Heart right ventricle (tissue), 16 donors: ENCODE data around the gene RNF123. TPM values are rescaled to one million over a fixed set of nuclear protein-coding genes. Genes with fewer than 3 reads are reported as not detected.

Source experiments
- ATAC-seq, 8 donors: fragments of 200-7000 bp; cut with Tn5 transposase; one replicate each; pipeline ENCODE4 v1.9.1; 2020; ENCODE audit warnings: mild to moderate bottlenecking in 8 of 8, moderate library complexity in 8 of 8, moderate number of reproducible peaks in 1 of 8
- DNase-seq, 2 donors: peaks; one replicate each; pipeline ENCODE4 v3.0.0-alpha.2; 2020
- H3K27ac ChIP-seq, 10 donors: fragments of 200-600 bp; sonication (generic) in 2 of 10; one replicate each; pipeline versions ENCODE4 v1.5.0 to v1.8.0; 2020 to 2022; ENCODE audit warnings: mild to moderate bottlenecking in 3 of 10
- H3K27me3 ChIP-seq, 7 donors: fragments of 200-600 bp; one replicate each; pipeline ENCODE4 v1.8.0; 2021 to 2022; ENCODE audit warnings: mild to moderate bottlenecking in 2 of 7
- H3K36me3 ChIP-seq, 9 donors: fragments of 200-600 bp; sonication (generic) in 1 of 9; one replicate each; pipeline versions ENCODE4 v1.5.0 to v1.8.0; 2020 to 2022; ENCODE audit warnings: mild to moderate bottlenecking in 2 of 9
- H3K4me1 ChIP-seq, 9 donors: fragments of 200-600 bp; sonication (generic) in 1 of 9; one replicate each; pipeline versions ENCODE4 v1.5.0 to v1.8.0; 2020 to 2022; ENCODE audit warnings: mild to moderate bottlenecking in 4 of 9
- H3K4me3 ChIP-seq, 10 donors: fragments of 200-600 bp; sonication (generic) in 2 of 10; one replicate each; pipeline versions ENCODE4 v1.5.0 to v1.8.0; 2020 to 2022; ENCODE audit warnings: mild to moderate bottlenecking in 7 of 10, moderate library complexity in 2 of 10
- H3K9me3 ChIP-seq, 11 donors: fragments of 200-600 bp in 10 of 11; sonication (generic) in 2 of 11; one replicate each; pipeline versions ENCODE4 v1.5.0 to v1.8.0; 2013 to 2022; ENCODE audit warnings: mild to moderate bottlenecking in 2 of 11, control low read depth in 1 of 11, moderate library complexity in 1 of 11
- WGBS, 2 donors: extraction: QIAGEN DNeasy Blood & Tissue Kit; methylation state at CpG; one replicate each; pipeline ENCODE4 v1.1.7; 2013; ENCODE audit warnings: inconsistent platforms in 1 of 2; 5-methylcytosine and 5-hydroxymethylcytosine counted together
- intact Hi-C, 10 donors: fragments of 100-400 bp; cut with DNase I; formaldehyde crosslinking; loops; one replicate each; pipeline versions ENCODE4 v1.11.1 to v1.14.2; 2022
- polyA plus RNA-seq, 2 donors: library from polyadenylated mRNA; stranded (reverse); fragments of 200-250 nt; gene quantifications; one replicate each; pipeline ENCODE4 v1.2.3, GENCODE V29; 2013
- total RNA-seq, 10 donors: library from RNA; stranded (reverse); fragmentation: NEBNext Ultra II Directional in 3 of 10; extraction: Animal tissue kit (Norgen Biotek cat#: 25700) in 3 of 10; gene quantifications; one replicate each; pipeline versions ENCODE4 v1.2.1 to v1.2.4, GENCODE V29; 2021 to 2023
- TF ChIP-seq, protein P1 (sequence below), 9 donors: fragments of 200-600 bp; sonication (generic) in 2 of 9; IDR thresholded peaks; one replicate each; pipeline versions ENCODE4 v1.5.0 to v1.8.0; 2021 to 2022; ENCODE audit warnings: antibody characterized with exemption in 9 of 9, mild to moderate bottlenecking in 5 of 9, moderate library complexity in 1 of 9
- donor health status: Arrhythmogenic right ventricular cardiomyopathy.
- donor health status: ischemic (EF 13 %, LVEDD 7.1; RV severe dilation, severe dysfunction).
- donor health status: healthy with polysubstance abuse.
- donor health status: DM: no; HTN: yes; CAD: no.
- donor health status: DM: no; HTN: no; CAD: no.
- donor health status: ischemic (EF 25% LVEDD 6.9; RV normal size, moderate dysfunction).
- donor health status: ischemic (EF 25% LVEDD 5.7; RV mildly dilated, moderate dysfunction).
- donor health status: healthy.
- donor health status: DM: yes; HTN: yes; CAD: no.
- donor health status: Ischemic cardiomyopathy.
- donor health status: ischemic (EF 35%, LVEDD 5.7; RV mildly dilated, moderate dysfunction).
- donor health status: nonischemic (EF 11% LVEDD 7.7; RV severe dilation, severe dysfunction).
- donor health status: DM: yes; HTN: yes; CAD: no.
- donor health status: PGD.
- donor health status: ischemic (EF 29% LVEDD 5.4; RV normal size, mild dysfunction).
- donor health status: nonischemic (EF 23%, LVEDD 6.1; RV moderate dilation, normal function).

Gene RNF123
- total and polyA plus RNA-seq, 12 donors, result 23.6 to 61.8 (median 48.7) TPM

GRCh38 chr3:49648354-49649019 lies 40.9 kb upstream of the RNF123 start:
- Histone ChIP-seq H3K4me3 (no peak overlapping the region), H3K27ac (peak overlapping the region in 9 of 10 donors; percentile 34 to 80 (median 73)), H3K9me3 (no peaks in the 10 kb centered on the region), H3K27me3 (no peaks in the 10 kb centered on the region), H3K36me3 (peaks cover 0 to 11% (median 0%) of the 10 kb centered on the region in 9 donors), H3K4me1 (peaks cover 3 to 32% (median 19%) of the 10 kb centered on the region in 9 donors)
- ATAC-seq (no peak), DNase-seq (no peak)
- intact Hi-C loops, result no loop called here
- WGBS, 2 donors, result 79 to 80% methylated on average over 3 of the region's 3 CpGs
- TF ChIP-seq, protein P1, sequence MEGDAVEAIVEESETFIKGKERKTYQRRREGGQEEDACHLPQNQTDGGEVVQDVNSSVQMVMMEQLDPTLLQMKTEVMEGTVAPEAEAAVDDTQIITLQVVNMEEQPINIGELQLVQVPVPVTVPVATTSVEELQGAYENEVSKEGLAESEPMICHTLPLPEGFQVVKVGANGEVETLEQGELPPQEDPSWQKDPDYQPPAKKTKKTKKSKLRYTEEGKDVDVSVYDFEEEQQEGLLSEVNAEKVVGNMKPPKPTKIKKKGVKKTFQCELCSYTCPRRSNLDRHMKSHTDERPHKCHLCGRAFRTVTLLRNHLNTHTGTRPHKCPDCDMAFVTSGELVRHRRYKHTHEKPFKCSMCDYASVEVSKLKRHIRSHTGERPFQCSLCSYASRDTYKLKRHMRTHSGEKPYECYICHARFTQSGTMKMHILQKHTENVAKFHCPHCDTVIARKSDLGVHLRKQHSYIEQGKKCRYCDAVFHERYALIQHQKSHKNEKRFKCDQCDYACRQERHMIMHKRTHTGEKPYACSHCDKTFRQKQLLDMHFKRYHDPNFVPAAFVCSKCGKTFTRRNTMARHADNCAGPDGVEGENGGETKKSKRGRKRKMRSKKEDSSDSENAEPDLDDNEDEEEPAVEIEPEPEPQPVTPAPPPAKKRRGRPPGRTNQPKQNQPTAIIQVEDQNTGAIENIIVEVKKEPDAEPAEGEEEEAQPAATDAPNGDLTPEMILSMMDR (IDR thresholded peaks at IDR 0.05), result no peak

- no peak for ATAC-seq
- Histone ChIP-seq H3K4me3 (no peak overlapping the region), H3K27me3 (no peaks in the 10 kb centered on the region), H3K27ac (no peak overlapping the region), H3K36me3 (peaks cover 0 to 11% (median 0%) of the 10 kb centered on the region in 9 donors), H3K9me3 (no peaks in the 10 kb centered on the region), H3K4me1 (peaks cover 3 to 32% (median 19%) of the 10 kb centered on the region in 9 donors)
- 92 to 98% methylated on average over 1 of the region's 1 CpG for WGBS, 2 donors
- intact Hi-C loops, result no loop called here
- DNase-seq, result no peak
- TF ChIP-seq, protein P1 (IDR thresholded peaks at IDR 0.05), result no peak
These were observed 39.8 kb upstream of the RNF123 start for GRCh38 chr3:49649576-49649975.

- DNase-seq (no peak), ATAC-seq (no peak)
- Histone ChIP-seq H3K4me3 (no peak overlapping the region), H3K27me3 (no peaks in the 10 kb centered on the region), H3K9me3 (no peaks in the 10 kb centered on the region), H3K4me1 (peaks cover 3 to 32% (median 19%) of the 10 kb centered on the region in 9 donors), H3K27ac (no peak overlapping the region), H3K36me3 (peaks cover 0 to 11% (median 0%) of the 10 kb centered on the region in 9 donors)
- TF ChIP-seq, protein P1 (IDR thresholded peaks at IDR 0.05), result no peak
- 66 to 88% methylated on average over 1 of the region's 1 CpG for WGBS, 2 donors
- intact Hi-C loops, result loop anchor here in 1 of 10 donors (5.0 kb wide), 1 partner anchor 93 kb away; no protein-coding TSS in a partner anchor
These were observed 39.2 kb upstream of the RNF123 start for GRCh38 chr3:49650177-49650576.

GRCh38 chr3:49650637-49651036 lies 38.7 kb upstream of the RNF123 start:
- no peak for ATAC-seq
- Histone ChIP-seq H3K36me3 (peaks cover 0 to 11% (median 0%) of the 10 kb centered on the region in 9 donors), H3K4me3 (no peak overlapping the region), H3K27ac (no peak overlapping the region), H3K27me3 (no peaks in the 10 kb centered on the region), H3K9me3 (no peaks in the 10 kb centered on the region), H3K4me1 (peaks cover 3 to 32% (median 19%) of the 10 kb centered on the region in 9 donors)
- 76 to 79% methylated on average over 8 of the region's 8 CpGs for WGBS, 2 donors
- TF ChIP-seq, protein P1 (IDR thresholded peaks at IDR 0.05), result no peak
- intact Hi-C loops, result loop anchor here in 1 of 10 donors (5.0 kb wide), 1 partner anchor 93 kb away; no protein-coding TSS in a partner anchor
- no peak for DNase-seq
